Measurements from ENCODE around the gene VAMP8. TPM values are rescaled to one million over a fixed set of nuclear protein-coding genes. Genes with fewer than 3 reads are reported as not detected.

VAMP8 gene
- total and polyA plus RNA-seq, 2 of the 8 experiments (the other 6 are each of a cell fraction or from before 2014, with no cell fraction given) = 34.4 to 69.7 TPM

DNA sequence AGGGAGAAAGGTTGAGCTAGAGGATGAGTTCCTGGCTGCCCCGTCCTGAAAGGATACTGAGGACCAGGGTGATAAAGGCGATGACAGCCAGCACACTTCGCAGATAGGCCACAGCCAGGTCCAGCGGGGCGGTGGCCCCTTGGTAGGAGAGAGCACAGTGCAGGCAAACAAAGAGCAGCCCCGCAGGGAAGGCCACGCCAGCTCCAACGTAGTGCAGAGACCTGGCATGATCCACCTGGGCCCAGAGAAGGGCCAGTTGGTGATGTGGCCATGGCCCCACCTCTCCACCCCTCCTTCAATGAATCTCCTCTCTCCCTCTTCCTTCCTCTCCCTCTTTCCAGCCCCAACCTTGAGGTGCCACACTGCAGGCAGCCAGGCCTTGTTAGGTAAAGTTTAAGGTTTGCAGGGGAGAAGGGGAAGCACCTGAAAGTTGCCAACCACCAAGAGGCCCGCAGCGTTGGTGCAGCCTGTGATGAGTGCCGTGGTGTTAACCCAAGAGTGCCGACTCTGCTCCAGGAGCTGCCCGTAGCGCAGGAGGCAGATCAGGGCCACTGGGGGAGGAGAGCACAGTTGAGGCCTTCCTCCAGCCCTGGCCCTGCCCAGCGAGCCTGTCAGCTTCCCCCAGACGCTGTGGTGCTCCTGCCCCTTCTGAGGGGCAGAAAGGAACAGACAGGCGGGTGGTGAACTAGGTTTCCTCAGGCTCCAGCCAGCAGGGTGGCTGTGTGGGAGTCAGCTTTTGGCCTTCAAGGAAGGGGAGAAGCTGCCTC lies 22.3 kb downstream of the VAMP8 start (continued):
- TF ChIP-seq, protein P1, sequence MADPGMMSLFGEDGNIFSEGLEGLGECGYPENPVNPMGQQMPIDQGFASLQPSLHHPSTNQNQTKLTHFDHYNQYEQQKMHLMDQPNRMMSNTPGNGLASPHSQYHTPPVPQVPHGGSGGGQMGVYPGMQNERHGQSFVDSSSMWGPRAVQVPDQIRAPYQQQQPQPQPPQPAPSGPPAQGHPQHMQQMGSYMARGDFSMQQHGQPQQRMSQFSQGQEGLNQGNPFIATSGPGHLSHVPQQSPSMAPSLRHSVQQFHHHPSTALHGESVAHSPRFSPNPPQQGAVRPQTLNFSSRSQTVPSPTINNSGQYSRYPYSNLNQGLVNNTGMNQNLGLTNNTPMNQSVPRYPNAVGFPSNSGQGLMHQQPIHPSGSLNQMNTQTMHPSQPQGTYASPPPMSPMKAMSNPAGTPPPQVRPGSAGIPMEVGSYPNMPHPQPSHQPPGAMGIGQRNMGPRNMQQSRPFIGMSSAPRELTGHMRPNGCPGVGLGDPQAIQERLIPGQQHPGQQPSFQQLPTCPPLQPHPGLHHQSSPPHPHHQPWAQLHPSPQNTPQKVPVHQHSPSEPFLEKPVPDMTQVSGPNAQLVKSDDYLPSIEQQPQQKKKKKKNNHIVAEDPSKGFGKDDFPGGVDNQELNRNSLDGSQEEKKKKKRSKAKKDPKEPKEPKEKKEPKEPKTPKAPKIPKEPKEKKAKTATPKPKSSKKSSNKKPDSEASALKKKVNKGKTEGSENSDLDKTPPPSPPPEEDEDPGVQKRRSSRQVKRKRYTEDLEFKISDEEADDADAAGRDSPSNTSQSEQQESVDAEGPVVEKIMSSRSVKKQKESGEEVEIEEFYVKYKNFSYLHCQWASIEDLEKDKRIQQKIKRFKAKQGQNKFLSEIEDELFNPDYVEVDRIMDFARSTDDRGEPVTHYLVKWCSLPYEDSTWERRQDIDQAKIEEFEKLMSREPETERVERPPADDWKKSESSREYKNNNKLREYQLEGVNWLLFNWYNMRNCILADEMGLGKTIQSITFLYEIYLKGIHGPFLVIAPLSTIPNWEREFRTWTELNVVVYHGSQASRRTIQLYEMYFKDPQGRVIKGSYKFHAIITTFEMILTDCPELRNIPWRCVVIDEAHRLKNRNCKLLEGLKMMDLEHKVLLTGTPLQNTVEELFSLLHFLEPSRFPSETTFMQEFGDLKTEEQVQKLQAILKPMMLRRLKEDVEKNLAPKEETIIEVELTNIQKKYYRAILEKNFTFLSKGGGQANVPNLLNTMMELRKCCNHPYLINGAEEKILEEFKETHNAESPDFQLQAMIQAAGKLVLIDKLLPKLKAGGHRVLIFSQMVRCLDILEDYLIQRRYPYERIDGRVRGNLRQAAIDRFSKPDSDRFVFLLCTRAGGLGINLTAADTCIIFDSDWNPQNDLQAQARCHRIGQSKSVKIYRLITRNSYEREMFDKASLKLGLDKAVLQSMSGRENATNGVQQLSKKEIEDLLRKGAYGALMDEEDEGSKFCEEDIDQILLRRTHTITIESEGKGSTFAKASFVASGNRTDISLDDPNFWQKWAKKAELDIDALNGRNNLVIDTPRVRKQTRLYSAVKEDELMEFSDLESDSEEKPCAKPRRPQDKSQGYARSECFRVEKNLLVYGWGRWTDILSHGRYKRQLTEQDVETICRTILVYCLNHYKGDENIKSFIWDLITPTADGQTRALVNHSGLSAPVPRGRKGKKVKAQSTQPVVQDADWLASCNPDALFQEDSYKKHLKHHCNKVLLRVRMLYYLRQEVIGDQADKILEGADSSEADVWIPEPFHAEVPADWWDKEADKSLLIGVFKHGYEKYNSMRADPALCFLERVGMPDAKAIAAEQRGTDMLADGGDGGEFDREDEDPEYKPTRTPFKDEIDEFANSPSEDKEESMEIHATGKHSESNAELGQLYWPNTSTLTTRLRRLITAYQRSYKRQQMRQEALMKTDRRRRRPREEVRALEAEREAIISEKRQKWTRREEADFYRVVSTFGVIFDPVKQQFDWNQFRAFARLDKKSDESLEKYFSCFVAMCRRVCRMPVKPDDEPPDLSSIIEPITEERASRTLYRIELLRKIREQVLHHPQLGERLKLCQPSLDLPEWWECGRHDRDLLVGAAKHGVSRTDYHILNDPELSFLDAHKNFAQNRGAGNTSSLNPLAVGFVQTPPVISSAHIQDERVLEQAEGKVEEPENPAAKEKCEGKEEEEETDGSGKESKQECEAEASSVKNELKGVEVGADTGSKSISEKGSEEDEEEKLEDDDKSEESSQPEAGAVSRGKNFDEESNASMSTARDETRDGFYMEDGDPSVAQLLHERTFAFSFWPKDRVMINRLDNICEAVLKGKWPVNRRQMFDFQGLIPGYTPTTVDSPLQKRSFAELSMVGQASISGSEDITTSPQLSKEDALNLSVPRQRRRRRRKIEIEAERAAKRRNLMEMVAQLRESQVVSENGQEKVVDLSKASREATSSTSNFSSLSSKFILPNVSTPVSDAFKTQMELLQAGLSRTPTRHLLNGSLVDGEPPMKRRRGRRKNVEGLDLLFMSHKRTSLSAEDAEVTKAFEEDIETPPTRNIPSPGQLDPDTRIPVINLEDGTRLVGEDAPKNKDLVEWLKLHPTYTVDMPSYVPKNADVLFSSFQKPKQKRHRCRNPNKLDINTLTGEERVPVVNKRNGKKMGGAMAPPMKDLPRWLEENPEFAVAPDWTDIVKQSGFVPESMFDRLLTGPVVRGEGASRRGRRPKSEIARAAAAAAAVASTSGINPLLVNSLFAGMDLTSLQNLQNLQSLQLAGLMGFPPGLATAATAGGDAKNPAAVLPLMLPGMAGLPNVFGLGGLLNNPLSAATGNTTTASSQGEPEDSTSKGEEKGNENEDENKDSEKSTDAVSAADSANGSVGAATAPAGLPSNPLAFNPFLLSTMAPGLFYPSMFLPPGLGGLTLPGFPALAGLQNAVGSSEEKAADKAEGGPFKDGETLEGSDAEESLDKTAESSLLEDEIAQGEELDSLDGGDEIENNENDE (IDR thresholded peaks at IDR 0.05; ENCODE audit: insufficient replicate concordance, low read length) = no peak
- TF ChIP-seq RBBP5 (IDR thresholded peaks at IDR 0.05; ENCODE audit: borderline replicate concordance, low read depth, low read length) = no peak
- no peak for TF ChIP-seq SP2 (IDR thresholded peaks at IDR 0.05; ENCODE audit: low read length)
- TF ChIP-seq SRF (IDR thresholded peaks at IDR 0.05; ENCODE audit: low read depth, low read length) = no peak
- no peak for TF ChIP-seq RNF2 (IDR thresholded peaks at IDR 0.05; ENCODE audit: borderline replicate concordance, low read depth, low read length, missing control alignments, poor library complexity, severe bottlenecking)
- no peak for TF ChIP-seq JUN (IDR thresholded peaks at IDR 0.05; ENCODE audit: low read depth, low read length)
- no peak for TF ChIP-seq SUZ12 (IDR thresholded peaks at IDR 0.05; ENCODE audit: low read length)

All from H1 (cell line).